ENCODE results near the gene C6orf89. TPM values are rescaled to one million over a fixed set of nuclear protein-coding genes. Genes with fewer than 3 reads are reported as not detected.
"Not testable (repeated sequence)": the region's sequence is repeated elsewhere in the genome, so short reads cannot be mapped to it uniquely, and the experiment has no call there.

C6orf89 gene
- total RNA-seq, 3 donors from 2014 or later, result 27.2 to 27.7 (median 27.4) TPM

GRCh38 chr6:36930483-36930882 lies 44.7 kb downstream of the C6orf89 start:
- no peak for ATAC-seq
- no peak for DNase-seq
- peaks cover 2% of the 10 kb centered on the region for H3K4me1 Mint-ChIP-seq (ENCODE audit: low read depth)
- H3K9me3 Mint-ChIP-seq, result no peaks in the 10 kb centered on the region
- H3K4me3 Mint-ChIP-seq, result no peak overlapping the region
- H3K36me3 Mint-ChIP-seq (ENCODE audit: insufficient read depth), result peaks cover 4% of the 10 kb centered on the region
- H3K27me3 Mint-ChIP-seq (ENCODE audit: low read depth), result no peaks in the 10 kb centered on the region

GRCh38 chr6:36933102-36933501 lies 47.4 kb downstream of the C6orf89 start:
- Mint-ChIP-seq H3K36me3 (ENCODE audit: insufficient read depth) (no peaks in the 10 kb centered on the region), H3K27me3 (ENCODE audit: low read depth) (no peaks in the 10 kb centered on the region), H3K9me3 (no peaks in the 10 kb centered on the region), H3K4me3 (no peak overlapping the region), H3K4me1 (ENCODE audit: low read depth) (no peaks in the 10 kb centered on the region)
- no peak for ATAC-seq
- DNase-seq, result no peak

- DNase-seq, result no peak
- ATAC-seq, result no peak
- Mint-ChIP-seq H3K4me1 (ENCODE audit: low read depth) (no peaks in the 10 kb centered on the region), H3K4me3 (no peak overlapping the region), H3K9me3 (no peaks in the 10 kb centered on the region), H3K27me3 (ENCODE audit: low read depth) (no peaks in the 10 kb centered on the region), H3K36me3 (ENCODE audit: insufficient read depth) (no peaks in the 10 kb centered on the region)
Measured at GRCh38 chr6:36933519-36933918, 47.8 kb downstream of the C6orf89 start.

DNA sequence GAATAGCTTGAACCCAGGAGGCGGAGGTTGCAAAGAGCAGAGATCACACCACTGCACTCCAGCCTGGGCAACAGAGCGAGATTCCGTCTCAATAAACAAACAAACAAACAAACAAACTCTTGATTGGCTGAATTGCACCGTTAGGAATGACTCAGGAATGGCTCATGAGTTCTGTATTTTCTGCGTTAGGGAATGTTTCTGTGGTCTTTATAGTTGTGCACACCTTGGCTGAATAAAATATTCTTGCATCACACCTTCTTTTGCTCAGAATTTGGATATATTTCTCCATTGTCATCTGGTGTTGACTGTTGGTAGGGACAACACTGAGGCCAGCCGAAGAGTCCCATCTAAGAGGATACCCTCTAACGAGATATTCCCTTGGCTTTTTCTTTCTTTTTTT lies 49.1 kb downstream of the C6orf89 start:
- ATAC-seq (no peak), DNase-seq (no peak)
- Mint-ChIP-seq H3K36me3 (ENCODE audit: insufficient read depth) (no peaks in the 10 kb centered on the region), H3K9me3 (no peaks in the 10 kb centered on the region), H3K4me3 (no peak overlapping the region), H3K4me1 (ENCODE audit: low read depth) (no peaks in the 10 kb centered on the region), H3K27me3 (ENCODE audit: low read depth) (no peaks in the 10 kb centered on the region)

GRCh38 chr6:36936824-36937223 lies 51.1 kb downstream of the C6orf89 start:
- Mint-ChIP-seq H3K4me1 (ENCODE audit: low read depth) (no peaks in the 10 kb centered on the region), H3K4me3 (no peak overlapping the region), H3K9me3 (no peaks in the 10 kb centered on the region), H3K36me3 (ENCODE audit: insufficient read depth) (no peaks in the 10 kb centered on the region), H3K27me3 (ENCODE audit: low read depth) (peaks cover 5% of the 10 kb centered on the region)
- no peak for ATAC-seq
- DNase-seq, result no peak

DNA sequence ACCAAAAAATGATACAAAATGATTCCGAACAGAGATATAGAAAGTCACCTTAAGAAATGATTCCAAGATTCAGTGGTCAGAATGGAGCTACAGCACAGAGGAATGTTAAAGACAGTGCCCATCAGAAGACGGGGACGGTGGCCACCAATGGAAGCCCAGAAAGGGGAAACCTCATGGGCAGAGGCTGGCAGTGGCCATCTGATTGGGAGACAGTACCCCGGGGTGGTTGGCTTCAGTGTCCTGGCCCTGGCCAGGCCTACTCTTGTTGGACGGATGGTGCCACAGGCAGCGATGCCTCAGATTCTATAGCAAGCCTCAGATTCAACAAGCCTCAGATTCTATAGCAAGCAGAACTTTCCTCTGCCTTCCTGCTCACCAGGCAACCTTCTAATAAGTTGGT lies 52.1 kb downstream of the C6orf89 start:
- Mint-ChIP-seq H3K9me3 (no peaks in the 10 kb centered on the region), H3K4me1 (ENCODE audit: low read depth) (no peaks in the 10 kb centered on the region), H3K4me3 (no peak overlapping the region), H3K36me3 (ENCODE audit: insufficient read depth) (no peaks in the 10 kb centered on the region), H3K27me3 (ENCODE audit: low read depth) (peaks cover 5% of the 10 kb centered on the region)
- DNase-seq (no peak), ATAC-seq (no peak)

DNA sequence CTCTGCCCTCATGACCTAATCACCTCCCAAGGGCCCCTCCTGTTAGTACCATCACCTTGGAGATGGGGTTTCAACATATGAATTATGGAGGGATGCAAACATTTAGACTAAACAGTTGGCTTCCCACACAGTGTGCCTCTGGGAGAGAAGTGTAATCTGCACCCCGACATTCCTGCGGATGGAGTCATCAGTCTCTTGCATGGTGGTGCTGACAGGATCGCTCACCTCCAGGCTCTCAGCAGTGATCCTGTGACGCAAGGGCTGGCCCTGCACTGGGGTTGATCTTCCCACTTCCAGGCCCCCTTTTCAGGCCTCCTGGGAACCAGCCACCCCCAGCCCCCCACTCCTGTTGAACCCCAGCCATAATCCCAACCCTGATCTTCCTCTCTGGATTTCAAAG lies 52.8 kb downstream of the C6orf89 start:
- Mint-ChIP-seq H3K4me1 (ENCODE audit: low read depth) (peaks cover 2% of the 10 kb centered on the region), H3K36me3 (ENCODE audit: insufficient read depth) (no peaks in the 10 kb centered on the region), H3K4me3 (no peak overlapping the region), H3K9me3 (no peaks in the 10 kb centered on the region), H3K27me3 (ENCODE audit: low read depth) (peaks cover 7% of the 10 kb centered on the region)
- ATAC-seq, result no peak
- no peak for DNase-seq

DNA sequence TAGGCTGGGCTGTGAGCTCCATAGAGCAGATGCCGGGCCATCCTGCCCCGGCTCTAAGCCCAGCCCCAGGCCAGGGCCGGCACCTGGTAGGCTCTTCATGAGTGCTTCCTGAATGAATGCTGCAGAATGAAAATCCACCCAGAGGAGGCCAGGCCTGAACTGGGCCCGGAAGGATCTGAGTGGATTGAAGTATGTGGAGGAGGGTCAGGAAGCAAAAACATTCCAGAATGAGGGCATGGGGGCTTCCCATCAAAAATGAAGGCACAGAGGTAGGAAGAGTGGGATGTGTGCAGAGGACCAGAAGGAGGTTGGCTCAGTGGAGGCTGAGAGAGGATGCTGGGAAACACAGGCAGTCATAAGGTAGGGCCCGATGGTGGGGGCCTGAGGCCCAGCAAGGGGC lies 53.3 kb downstream of the C6orf89 start:
- H3K4me1 Mint-ChIP-seq (ENCODE audit: low read depth); DNase-seq; ATAC-seq; H3K27me3 Mint-ChIP-seq (ENCODE audit: low read depth); H3K36me3 Mint-ChIP-seq (ENCODE audit: insufficient read depth); H3K9me3 Mint-ChIP-seq; H3K4me3 Mint-ChIP-seq: not testable (repeated sequence)

DNA sequence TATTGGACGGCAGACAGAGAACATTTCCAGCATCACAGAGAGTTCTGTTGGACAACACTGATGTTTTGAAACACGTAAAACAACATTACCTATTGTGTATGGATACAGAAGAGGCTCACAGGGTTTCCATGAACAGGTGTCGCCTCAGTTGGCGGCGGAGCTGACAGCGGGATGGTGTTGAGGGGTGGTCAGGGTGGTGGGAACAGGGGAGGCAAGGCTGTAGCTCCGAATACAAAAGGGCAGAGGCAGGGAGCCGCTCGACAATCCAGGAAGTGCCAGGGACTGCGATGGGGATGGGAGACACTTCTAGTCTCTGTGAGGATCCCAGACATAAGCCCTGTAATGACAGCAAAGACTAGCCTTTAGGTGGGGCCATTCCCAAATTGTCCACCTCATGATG lies 54.3 kb downstream of the C6orf89 start:
- no peak for ATAC-seq

DNA sequence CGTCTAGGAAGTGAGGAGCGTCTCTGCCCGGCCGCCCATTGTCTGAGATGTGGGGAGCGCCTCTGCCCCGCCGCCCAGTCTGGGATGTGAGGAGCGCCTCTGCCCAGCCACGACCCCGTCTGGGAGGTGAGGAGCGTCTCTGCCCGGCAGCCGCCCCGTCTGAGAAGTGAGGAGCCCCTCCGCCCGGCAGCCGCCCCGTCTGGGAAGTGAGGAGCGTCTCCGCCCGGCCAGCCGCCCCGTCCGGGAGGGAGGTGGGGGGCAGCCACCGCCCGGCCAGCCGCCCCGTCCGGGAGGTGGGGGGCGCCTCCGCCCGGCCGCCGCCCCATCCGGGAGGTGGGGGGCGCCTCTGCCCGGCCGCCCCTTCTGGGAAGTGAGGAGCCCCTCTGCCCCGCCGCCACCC lies 55.8 kb downstream of the C6orf89 start:
- not testable (repeated sequence) for H3K4me1 Mint-ChIP-seq (ENCODE audit: low read depth); H3K9me3 Mint-ChIP-seq; ATAC-seq; H3K36me3 Mint-ChIP-seq (ENCODE audit: insufficient read depth); DNase-seq; H3K27me3 Mint-ChIP-seq (ENCODE audit: low read depth); H3K4me3 Mint-ChIP-seq

More for the DNA sequence above, 54.3 kb downstream of the C6orf89 start:
- peaks cover 2% of the 10 kb centered on the region for H3K4me1 Mint-ChIP-seq (ENCODE audit: low read depth)
- no peaks in the 10 kb centered on the region for H3K9me3 Mint-ChIP-seq
- H3K36me3 Mint-ChIP-seq (ENCODE audit: insufficient read depth), result no peaks in the 10 kb centered on the region
- H3K27me3 Mint-ChIP-seq (ENCODE audit: low read depth), result peaks cover 7% of the 10 kb centered on the region
- no peak overlapping the region for H3K4me3 Mint-ChIP-seq
- no peak for DNase-seq

DNA sequence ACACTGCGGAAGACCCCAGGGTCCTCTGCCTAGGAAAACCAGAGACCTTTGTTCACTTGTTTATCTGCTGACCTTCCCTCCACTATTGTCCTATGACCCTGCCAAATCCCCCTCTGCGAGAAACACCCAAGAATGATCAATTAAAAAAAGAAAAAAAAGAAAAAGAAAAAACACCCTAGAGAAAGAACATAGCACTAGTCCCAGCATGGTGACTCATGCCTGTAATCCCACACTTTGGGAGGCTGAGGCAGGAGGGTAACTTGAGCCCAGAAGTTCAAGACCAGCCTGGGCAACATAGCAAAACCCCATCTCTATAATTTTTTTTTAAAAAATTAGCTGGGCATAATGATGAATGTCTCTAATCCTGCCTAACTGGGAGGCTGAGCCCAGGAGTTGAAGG lies 56.6 kb downstream of the C6orf89 start:
- H3K9me3 Mint-ChIP-seq; ATAC-seq; H3K27me3 Mint-ChIP-seq (ENCODE audit: low read depth); H3K36me3 Mint-ChIP-seq (ENCODE audit: insufficient read depth); H3K4me3 Mint-ChIP-seq; H3K4me1 Mint-ChIP-seq (ENCODE audit: low read depth); DNase-seq: not testable (repeated sequence)

DNA sequence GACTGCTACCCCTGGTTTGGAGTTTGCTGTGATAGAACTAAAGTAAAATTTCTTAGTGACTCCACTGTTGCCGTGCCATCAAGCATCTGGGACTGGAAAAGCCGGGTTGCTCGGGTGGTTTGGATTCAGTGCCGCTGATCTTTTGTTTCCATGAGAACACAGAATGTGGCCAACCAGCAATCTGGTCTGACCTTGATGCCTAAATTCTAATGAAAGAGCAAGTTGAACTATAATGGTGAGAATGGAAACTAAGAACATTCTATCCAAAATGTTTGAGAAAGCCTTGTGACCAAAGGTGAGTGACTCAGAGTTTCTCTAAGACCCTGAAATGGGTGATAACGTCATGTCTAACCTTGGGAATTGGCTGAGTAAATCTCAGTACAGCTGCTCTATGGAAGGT lies 58.9 kb downstream of the C6orf89 start:
- H3K4me3 Mint-ChIP-seq, result no peak overlapping the region
- H3K36me3 Mint-ChIP-seq (ENCODE audit: insufficient read depth), result no peaks in the 10 kb centered on the region
- peaks cover 22% of the 10 kb centered on the region for H3K4me1 Mint-ChIP-seq (ENCODE audit: low read depth)
- H3K9me3 Mint-ChIP-seq, result no peaks in the 10 kb centered on the region
- ATAC-seq, result no peak
- peaks cover 7% of the 10 kb centered on the region for H3K27me3 Mint-ChIP-seq (ENCODE audit: low read depth)
- DNase-seq, result no peak

DNA sequence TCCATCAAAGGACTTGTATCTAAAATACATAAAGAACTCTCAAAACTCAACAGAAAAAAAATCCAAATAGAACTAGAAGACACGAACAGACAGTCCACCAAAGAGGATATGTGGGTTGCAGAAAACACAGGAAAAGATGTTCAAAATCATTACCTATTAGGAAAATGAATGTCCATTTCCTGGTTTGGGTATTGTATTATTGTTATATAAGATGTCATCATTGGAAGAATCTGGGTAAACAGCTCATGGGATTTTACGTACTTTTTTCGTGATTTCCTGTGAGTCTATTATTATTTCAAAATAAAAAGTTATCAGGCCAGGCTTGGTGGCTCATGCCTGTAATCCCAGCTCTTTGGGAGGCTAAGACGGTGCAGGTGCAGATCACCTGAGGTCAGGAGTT lies 59.5 kb downstream of the C6orf89 start:
- DNase-seq (no peak), ATAC-seq (no peak)
- H3K9me3 Mint-ChIP-seq, result no peaks in the 10 kb centered on the region
- peaks cover 4% of the 10 kb centered on the region for H3K27me3 Mint-ChIP-seq (ENCODE audit: low read depth)
- no peaks in the 10 kb centered on the region for H3K36me3 Mint-ChIP-seq (ENCODE audit: insufficient read depth)
- peaks cover 24% of the 10 kb centered on the region for H3K4me1 Mint-ChIP-seq (ENCODE audit: low read depth)
- H3K4me3 Mint-ChIP-seq, result no peak overlapping the region

GRCh38 chr6:36946526-36946925 lies 60.8 kb downstream of the C6orf89 start:
- no peak for ATAC-seq
- Mint-ChIP-seq H3K9me3 (no peaks in the 10 kb centered on the region), H3K36me3 (ENCODE audit: insufficient read depth) (no peaks in the 10 kb centered on the region), H3K4me1 (ENCODE audit: low read depth) (peaks cover 24% of the 10 kb centered on the region), H3K27me3 (ENCODE audit: low read depth) (peaks cover 2% of the 10 kb centered on the region), H3K4me3 (no peak overlapping the region)
- no peak for DNase-seq

GRCh38 chr6:36947570-36948351 lies 62.0 kb downstream of the C6orf89 start:
- H3K4me3 Mint-ChIP-seq, result no peak overlapping the region
- H3K27me3 Mint-ChIP-seq (ENCODE audit: low read depth), result peaks cover 2% of the 10 kb centered on the region
- no peaks in the 10 kb centered on the region for H3K9me3 Mint-ChIP-seq
- DNase-seq (peak; percentile 26), ATAC-seq (peak; percentile 48 to 62)
- H3K36me3 Mint-ChIP-seq (ENCODE audit: insufficient read depth), result no peaks in the 10 kb centered on the region
- H3K4me1 Mint-ChIP-seq (ENCODE audit: low read depth), result peaks cover 25% of the 10 kb centered on the region

Data from activated T-cell treated with anti-CD3 and anti-CD28 coated beads, Interleukin-2, amount 50 U/mL, for 4 hours (primary cell).